ENCODE data around the gene UGT1A1.

DNA sequence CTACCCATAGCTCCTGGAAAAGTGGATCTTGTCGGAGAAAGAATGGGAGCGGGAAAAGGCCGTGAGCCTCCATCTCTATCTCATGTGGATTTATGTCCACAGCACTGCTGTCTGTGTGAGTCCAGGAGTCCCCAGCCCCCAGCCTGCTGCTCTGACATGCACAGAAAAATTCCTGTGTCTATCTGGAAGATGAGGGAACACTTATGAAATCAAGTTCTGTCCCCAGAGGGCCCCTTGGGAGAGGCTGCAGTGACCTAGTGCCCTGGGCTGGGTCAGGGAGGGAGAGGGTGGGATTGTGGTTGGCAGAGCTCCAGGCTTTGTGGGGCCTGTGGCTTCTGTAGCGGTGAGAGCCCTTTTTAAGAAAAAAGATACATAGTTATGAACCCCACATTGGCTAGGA lies 56.7 kb downstream of the UGT1A1 start:
- TF ChIP-seq SPI1 (IDR thresholded peaks at IDR 0.05; ENCODE audit: low read depth, low read length) (no peak), POLR2A (IDR thresholded peaks at IDR 0.05; ENCODE audit: low read depth, low read length) (no peak), POLR2AphosphoS5 (IDR thresholded peaks at IDR 0.05; ENCODE audit: low read depth, low read length) (no peak), PAX5 (IDR thresholded peaks at IDR 0.05; ENCODE audit: insufficient read depth, low read length, severe bottlenecking) (no peak), TAF1 (IDR thresholded peaks at IDR 0.05; ENCODE audit: low read depth, low read length) (no peak), POU2F2 (IDR thresholded peaks at IDR 0.05; ENCODE audit: low read depth, low read length) (no peak)

Measured in GM12891 (cell line).